ENCODE results near the gene MRPS12.
"Not testable (repeated sequence)": the region's sequence is repeated elsewhere in the genome, so short reads cannot be mapped to it uniquely, and the experiment has no call there.

MRPS12 gene

DNA sequence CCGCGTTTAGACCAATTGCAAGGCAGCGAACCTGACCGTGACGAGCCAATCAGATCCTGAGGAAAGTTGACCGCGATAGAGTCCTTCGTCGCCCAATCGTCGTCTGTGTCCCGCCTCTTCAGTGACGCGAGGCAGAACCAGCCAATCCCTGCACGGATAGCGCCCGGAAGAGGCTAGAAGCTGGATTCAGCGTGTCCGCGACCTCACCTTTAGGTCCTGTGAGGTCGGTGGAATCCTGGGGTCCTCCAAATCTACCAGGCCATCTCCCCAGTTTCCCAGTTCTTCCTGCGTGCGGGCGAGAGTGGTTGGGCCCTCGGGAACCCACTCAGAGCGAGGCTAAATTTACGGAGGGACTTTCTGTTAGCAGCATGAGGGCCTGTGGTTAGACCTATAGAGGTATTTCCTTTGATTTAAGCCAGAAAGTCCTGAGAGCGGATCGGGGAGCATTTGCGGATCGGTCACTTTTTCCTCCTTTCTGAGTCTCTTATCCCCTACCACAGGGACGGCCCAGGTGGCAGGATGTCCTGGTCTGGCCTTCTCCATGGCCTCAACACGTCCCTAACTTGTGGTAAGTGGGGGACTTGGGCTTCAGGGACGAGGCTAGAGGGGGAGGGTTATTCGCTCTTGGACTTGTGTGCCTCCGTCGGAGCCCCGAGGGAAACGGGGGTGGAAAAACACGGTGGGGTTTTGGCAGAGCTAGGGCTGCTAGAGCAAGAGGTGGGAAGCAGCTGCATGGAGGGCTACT is at the start of gene MRPS12:
MRPS12 (plus strand) TSS at position 169 of the 745 bp plus-strand sequence; CDS start at position 520, 351 bp downstream.
- peak; percentile 98 for DNase-seq

- DNase-seq: no peak
These were observed 47.5 kb upstream of the MRPS12 start for GRCh38 chr19:38883286-38883685.

DNA sequence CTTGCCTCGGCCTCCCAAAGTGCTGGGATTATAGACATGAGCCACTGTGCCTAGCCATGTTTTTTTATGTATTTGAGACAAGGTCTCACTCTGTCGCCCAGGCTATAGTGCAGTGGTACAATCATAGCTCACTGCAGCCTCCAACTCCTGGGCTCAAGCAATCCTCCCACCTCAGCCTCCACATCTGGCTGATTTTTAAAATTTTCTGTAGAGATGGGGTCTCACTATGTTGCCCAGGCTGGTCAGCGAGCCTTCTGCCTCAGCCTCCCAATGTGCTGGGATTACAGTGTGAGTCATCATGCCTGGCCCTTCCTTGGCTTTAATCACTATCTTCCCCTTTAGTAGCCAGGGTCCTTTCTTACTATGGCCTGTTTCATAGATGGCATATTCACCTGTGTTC is 46.1 kb upstream of the MRPS12 start:
- not testable (repeated sequence) for DNase-seq

GRCh38 chr19:38888876-38889275 is 41.9 kb upstream of the MRPS12 start:
- no peak for DNase-seq

GRCh38 chr19:38889803-38890202 is 40.9 kb upstream of the MRPS12 start:
- no peak for DNase-seq

DNA sequence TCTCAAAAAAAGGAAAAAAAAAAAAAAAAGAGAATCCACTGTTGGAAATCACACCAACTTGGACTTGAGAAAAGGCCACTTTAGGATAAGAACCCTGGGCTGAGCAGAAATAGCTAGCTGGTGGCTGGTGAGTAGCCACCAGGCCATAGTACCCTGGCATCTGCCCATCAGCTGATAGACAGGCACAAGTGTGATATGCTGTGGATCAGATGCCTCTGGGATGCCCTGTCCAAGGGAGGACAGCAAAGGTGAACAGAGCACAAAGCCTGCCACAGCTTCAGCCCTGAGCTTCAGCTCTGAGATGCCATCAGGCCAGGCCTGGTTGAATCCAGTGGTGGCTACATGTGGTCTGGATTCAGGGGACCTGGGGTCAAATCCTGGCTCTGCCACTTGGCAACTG is 40.1 kb upstream of the MRPS12 start:
- no peak for DNase-seq

DNA sequence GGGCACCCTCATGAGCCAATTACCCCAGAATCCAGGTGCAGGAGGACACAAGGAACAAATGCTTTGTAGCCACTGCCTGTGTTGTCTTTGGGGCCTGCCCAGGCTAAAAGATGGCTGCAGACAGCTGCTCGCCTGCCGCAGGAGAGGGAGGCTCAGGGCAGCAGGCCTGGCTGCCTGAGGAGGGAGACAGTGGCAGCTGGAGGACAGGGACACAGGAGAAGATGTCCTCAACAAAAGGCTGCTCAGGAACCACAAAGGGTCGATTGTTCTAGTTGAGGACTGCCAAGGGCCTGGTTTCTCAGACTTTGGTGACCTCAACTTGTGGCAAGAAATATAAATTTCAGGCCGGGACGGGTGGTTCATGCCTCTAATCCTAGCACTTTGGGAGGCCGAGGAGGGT is 39.0 kb upstream of the MRPS12 start:
- DNase-seq: no peak

GRCh38 chr19:38892841-38893240 is 37.9 kb upstream of the MRPS12 start:
- no peak for DNase-seq

DNA sequence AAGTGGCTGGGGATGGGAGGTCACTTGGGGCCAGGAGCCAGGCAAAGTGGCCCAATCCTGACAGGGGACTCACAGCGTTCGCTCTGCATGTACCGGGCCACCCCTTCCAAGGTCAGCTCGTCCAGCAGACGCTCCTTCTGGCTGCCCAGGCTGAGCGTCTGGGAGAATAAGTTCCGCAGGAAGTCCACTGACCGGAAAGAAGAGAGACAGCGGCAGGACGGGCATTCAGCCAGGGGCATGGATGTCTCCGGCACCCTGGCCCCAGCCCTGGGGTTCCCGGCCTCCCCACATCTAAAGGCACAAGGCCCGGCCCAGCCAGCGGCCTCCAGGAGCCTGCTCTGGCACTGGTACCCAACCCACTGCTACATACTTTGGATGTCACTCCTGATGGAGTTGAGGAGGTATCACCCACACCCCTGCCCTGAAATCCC is 37.4 kb upstream of the MRPS12 start:
- no peak for DNase-seq

DNA sequence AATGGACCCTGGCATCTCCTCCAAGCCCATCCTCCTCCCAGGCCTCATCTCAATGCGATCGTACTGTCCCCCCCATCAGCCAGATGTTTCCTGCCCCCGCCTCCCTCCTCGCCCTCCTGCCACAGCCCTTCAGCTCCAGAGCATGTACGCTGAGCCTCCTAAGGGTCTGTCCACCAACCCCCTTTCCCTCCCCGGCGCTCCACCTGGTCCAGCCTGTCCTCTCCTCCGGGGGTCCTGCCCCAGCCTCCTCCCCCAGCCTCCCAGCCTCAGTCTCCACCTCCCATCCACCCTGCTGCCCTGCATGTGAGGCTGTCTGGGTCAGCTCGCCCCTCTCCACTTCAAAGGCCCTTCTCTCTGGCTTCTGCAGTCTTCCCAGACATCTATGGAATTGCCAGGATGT is 35.8 kb upstream of the MRPS12 start:
- DNase-seq: no peak

GRCh38 chr19:38898788-38899446 is 31.8 kb upstream of the MRPS12 start:
- no peak for DNase-seq

- DNase-seq: peak; percentile 98 to 99
These were observed 31.1 kb upstream of the MRPS12 start, which contains the start of the genes NFKBIB and SIRT2 for GRCh38 chr19:38899447-38900201. Gene NFKBIB, plus strand, starts transcription at chr19:38899969. Its CDS starts 64 bp downstream, at chr19:38900033. Gene SIRT2, minus strand, starts transcription at chr19:38899618. Its CDS starts 97 bp downstream, at chr19:38899521.

- DNase-seq: no peak
These were observed 30.5 kb upstream of the MRPS12 start for GRCh38 chr19:38900202-38900629.

DNA sequence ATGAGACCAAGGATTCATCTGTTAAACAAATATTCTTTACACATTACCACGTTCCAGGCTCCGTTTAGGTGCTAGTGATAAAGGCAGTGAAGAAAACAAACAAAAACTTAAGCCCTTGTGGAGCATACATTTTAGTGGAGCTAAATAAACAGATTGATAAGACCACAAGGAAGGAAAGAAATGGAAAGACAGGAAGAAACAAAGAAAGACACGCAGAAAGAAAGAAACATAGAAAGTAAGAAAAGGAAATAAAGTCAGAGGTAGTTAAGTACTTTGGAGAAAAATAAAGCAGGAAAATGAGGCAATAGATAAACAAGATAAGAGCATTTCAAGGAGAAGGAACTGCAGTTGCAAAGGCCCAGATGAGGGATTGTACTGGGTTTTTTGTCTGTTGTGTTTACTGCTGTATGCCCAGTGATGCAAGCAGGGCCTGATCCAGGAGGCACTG is 30.0 kb upstream of the MRPS12 start:
- DNase-seq: no peak

GRCh38 chr19:38901683-38902082 is 29.1 kb upstream of the MRPS12 start:
- DNase-seq: no peak

GRCh38 chr19:38904581-38905539 is 25.9 kb upstream of the MRPS12 start:
- DNase-seq: no peak

- DNase-seq: no peak
These were observed 25.1 kb upstream of the MRPS12 start for GRCh38 chr19:38905620-38906019.

DNA sequence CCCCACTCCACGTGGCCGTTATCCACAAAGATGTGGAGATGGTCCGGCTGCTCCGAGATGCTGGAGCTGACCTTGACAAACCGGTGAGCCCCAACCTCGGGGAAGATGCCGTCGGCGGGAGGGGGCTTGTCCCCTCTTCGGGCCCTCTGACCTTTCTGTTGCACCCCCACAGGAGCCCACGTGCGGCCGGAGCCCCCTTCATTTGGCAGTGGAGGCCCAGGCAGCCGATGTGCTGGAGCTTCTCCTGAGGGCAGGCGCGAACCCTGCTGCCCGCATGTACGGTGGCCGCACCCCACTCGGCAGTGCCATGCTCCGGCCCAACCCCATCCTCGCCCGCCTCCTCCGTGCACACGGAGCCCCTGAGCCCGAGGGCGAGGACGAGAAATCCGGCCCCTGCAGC is 23.5 kb upstream of the MRPS12 start:
- no peak for DNase-seq

DNA sequence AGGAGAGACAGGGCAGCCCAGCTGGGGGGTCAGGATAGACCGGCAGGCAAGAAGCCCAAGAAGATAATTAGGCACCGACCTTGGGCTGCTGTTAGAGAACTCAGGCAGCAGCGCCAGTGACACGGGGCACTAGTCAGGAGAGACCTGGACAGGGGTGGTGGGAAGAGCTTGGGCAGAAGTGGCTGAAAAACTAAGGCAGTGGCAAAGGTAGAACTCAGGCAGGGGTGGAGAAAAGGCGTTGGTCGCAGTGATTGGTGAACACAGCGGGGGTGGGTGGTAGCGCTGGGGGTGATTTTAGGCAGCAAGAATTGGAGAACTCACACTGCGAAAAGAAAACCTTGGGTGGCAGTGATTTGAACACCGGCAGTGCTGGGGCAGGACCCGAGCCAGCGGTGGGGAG is 23.1 kb upstream of the MRPS12 start:
- no peak for DNase-seq

DNA sequence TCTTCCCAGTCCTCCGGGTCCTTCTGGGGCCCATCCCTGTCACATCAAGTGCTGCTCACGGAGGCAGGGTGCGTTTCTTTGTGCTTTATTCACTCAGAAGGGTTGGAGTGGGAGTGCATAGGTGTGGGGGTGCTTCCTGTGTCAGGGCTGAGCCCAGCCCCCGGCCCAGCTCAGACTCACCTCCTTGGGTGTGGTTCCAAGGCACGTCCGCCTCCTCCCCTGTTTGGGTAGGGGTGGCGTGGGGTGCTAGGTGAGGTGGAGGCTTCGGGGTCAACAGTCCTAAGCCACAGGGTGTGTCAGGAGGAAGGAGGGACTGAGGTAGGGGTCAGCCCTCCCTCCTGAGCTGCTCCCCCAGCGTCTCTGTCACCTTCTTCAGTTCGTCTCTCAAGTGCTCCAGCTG is 21.8 kb upstream of the MRPS12 start:
- no peak for DNase-seq

DNA sequence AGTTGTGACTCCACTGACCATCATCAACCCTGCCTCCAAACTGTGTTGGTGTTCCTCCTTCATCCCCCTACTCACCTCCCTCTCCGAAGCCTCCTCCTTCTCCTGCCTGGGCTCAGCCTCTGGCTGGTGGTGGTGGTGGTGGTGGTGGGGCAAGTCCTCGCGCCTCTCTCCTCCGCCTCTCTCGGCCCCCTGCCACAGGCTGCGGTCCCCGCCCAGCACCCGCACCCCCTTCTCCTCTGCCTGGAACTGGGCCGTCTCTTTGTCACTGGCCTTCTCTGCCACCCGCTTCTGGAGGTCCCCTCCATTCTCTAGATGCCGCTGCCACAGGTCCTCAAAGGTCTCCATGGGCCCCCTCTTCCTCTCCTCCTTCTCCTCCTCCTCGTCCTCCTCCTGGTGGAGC is 20.3 kb upstream of the MRPS12 start:
- DNase-seq: no peak

DNA sequence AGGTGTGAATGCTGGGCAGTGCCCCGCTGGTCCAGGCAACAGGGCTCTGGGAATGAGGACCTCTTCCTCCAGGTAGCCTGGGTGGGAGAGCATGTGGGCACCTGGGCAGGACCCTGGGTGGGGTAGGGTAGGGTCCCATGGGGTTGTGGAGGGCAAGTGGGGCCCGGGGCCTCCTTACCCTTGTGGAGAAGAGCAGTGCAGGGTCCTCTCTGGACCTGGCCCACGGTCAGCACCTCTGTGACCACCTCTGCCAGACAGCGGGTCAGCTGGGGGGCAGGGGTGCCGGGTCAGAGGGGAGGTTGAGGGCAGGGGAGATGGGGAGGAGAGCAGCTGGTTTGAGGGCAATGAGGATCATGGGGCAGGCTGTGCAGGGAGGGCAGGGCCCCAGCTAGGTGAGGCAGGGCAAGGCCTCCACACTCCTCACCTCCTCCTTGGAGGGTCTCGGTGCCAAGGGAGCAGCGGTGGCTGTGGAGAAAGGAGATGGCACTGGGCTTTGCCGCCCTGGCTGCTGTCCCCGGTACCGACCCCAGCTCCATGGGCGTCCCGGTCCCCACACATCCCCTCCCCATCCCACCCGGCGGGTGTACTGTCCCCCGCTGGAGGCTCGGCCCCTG is 19.2 kb upstream of the MRPS12 start:
- DNase-seq: no peak
